M059J (cell line): ENCODE results near the gene TIPIN. TPM values are rescaled to one million over a fixed set of nuclear protein-coding genes. Genes with fewer than 3 reads are reported as not detected.
A peak's percentile ranks its signal among the peaks of the same experiment; 100 is the strongest.

Source experiments
- DNase-seq: peaks from one replicate; pipeline ENCODE4 v3.0.0-alpha.2; 2012; ENCODE audit warnings: low read depth
- total RNA-seq: library from RNA; depleted of rRNA; stranded (reverse); fragments of >200 nt; shearing (Covaris generic); gene quantifications from 2 replicates; pipeline ENCODE4 v1.2.3, GENCODE V29; 2014; rRNA removed

Gene TIPIN
- total RNA-seq, 1 experiment from 2014 or later: 25.2 TPM

GRCh38 chr15:66302489-66303278 is 53.8 kb downstream of the TIPIN start:
- DNase-seq: no peak

- no peak for DNase-seq
Observed at GRCh38 chr15:66298803-66299251, 57.7 kb downstream of the TIPIN start.

- DNase-seq: no peak
Observed at GRCh38 chr15:66296186-66296585, 60.3 kb downstream of the TIPIN start.

- peak; percentile 62 for DNase-seq
Observed at GRCh38 chr15:66294932-66295235, 61.6 kb downstream of the TIPIN start.

GRCh38 chr15:66294157-66294931 is 62.1 kb downstream of the TIPIN start:
- peak; percentile 87 for DNase-seq

GRCh38 chr15:66293419-66294156 is 62.9 kb downstream of the TIPIN start, which contains the start of gene DIS3L:
Gene DIS3L (plus strand): TSS chr15:66293568. CDS start chr15:66293597, 29 bp downstream.
- peak; percentile 47 for DNase-seq

- DNase-seq: no peak
Observed at GRCh38 chr15:66292571-66293418, 63.7 kb downstream of the TIPIN start.

- DNase-seq: no peak
Observed at GRCh38 chr15:66291816-66292570, 64.5 kb downstream of the TIPIN start.

GRCh38 chr15:66290518-66290917 is 66.0 kb downstream of the TIPIN start:
- no peak for DNase-seq

GRCh38 chr15:66290007-66290406 is 66.5 kb downstream of the TIPIN start:
- no peak for DNase-seq

GRCh38 chr15:66288551-66289185 is 67.8 kb downstream of the TIPIN start:
- DNase-seq: no peak

GRCh38 chr15:66288093-66288492 is 68.4 kb downstream of the TIPIN start:
- no peak for DNase-seq

GRCh38 chr15:66287461-66288057 is 68.9 kb downstream of the TIPIN start:
- DNase-seq: peak; percentile 41

Other genes starting within 250 kb of the TIPIN start
- gene MEGF11, start 102.9 kb downstream of the TIPIN start, total RNA-seq: 0.02 TPM in 1 of 2 replicates, not detected in the other
- gene DIS3L, start 63.1 kb downstream of the TIPIN start, total RNA-seq: 9.9 and 11.4 TPM in 2 replicates
- gene MAP2K1, start 30.2 kb upstream of the TIPIN start, total RNA-seq: 49.0 and 65.6 TPM in 2 replicates
- 38.4 and 44.9 TPM in 2 replicates for gene SNAPC5, start 141.1 kb upstream of the TIPIN start, total RNA-seq
- 2,422 and 2,963 TPM in 2 replicates for gene RPL4, start 148.2 kb upstream of the TIPIN start, total RNA-seq
- 27.2 and 53.5 TPM in 2 replicates for gene ZWILCH, start 148.6 kb upstream of the TIPIN start, total RNA-seq
- gene LCTL, start 209.3 kb upstream of the TIPIN start, total RNA-seq: 4.6 and 7.6 TPM in 2 replicates